GM21528 (cell line): ENCODE data around the gene SLC44A2.
A peak's percentile ranks its signal among the peaks of the same experiment; 100 is the strongest.
"Not testable (repeated sequence)": the region's sequence is repeated elsewhere in the genome, so short reads cannot be mapped to it uniquely, and the experiment has no call there.

Experiments used
- ATAC-seq: cut with Tn5 transposase; IDR thresholded peaks from one replicate; pipeline ENCODE4 v1.9.1; 2021; ENCODE audit warnings: mild to moderate bottlenecking, moderate library complexity; ENCODE audit not compliant: unreplicated experiment, low FRiP score

SLC44A2 gene

DNA sequence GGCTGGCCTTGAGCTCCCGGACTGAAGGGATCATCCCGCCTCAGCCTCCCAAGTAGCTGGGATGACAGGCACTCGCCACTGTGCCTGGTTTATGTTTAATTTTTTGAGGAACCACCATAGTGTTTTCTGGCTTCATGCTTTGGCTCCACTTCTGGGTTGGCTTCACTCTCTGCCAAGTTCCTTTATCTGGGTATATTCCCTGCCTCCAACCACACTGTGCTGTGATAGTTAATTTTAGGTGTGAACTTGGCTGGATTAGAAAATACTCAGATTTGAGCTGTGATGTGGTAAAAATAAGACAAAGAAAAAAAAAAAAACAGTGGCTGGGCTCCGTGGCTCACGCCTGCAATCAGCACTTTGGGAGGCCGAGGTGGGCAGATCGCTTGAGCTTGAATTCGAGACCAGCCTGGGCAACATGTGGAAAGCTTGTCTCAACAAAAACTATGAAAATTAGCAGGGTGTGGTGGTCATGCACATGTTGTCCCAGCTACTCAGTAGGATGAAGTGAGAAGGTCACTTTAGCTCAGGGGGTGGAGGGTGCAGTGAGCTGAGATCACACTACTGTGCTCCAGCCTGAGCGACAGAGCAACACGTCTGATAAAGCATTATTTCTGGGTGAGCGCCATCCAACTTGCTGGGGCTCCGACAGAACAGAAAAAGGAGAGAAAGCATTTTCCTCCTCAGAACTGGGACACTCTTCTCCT, 21.3 kb downstream of the SLC44A2 start:
- ATAC-seq, result no peak

DNA sequence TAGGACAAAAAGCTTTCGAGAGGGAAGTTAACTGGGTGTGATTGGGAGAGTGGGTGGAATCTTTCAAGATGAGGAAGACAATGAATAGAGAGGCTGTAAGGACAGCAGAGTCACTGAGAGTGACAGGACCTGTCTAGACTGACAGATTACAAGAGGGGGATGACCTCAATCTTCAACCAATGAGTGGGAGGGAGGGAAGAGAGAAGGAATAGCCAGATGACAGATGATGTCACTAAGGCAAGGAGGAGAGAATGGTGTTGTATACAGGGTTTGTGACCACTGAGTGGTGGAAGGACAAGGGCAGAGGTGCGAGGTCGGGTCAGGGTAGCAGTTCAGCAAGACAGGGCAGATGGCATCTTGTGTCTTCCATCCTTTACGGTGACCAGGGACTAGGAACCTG, 23.0 kb downstream of the SLC44A2 start:
- ATAC-seq, result no peak

DNA sequence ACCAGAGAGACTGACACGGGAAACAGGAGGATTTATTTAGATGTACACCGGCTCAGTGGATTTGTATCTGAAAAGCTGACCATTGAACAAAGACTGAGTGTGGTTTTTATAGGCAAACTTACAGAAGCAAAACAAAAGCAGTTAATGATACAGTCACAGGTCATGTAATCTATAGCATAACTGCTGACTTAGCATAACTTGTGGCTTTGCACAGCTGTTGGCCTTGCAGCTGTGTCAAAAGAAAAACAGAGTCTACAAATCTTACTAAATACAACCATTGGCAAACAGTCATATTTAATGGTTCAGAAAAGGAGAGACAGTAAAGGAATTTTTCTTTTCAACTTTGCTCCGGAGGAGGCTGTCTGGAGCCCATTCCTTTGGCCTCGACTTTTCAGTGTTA, 26.5 kb downstream of the SLC44A2 start:
- ATAC-seq, result no peak

DNA sequence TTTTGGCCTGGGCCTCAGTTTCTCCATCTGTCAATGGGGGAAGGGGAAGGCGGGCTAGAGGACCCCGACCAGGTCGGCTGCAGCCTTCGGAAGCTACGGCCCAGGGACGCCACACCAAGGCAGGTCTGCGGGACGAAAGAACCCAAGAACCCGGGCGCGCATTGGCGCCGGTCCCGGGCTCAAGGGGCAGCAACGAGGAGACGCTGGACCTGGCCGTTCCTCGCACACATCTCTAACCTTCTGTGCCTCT, 28.1 kb downstream of the SLC44A2 start:
- no peak for ATAC-seq

DNA sequence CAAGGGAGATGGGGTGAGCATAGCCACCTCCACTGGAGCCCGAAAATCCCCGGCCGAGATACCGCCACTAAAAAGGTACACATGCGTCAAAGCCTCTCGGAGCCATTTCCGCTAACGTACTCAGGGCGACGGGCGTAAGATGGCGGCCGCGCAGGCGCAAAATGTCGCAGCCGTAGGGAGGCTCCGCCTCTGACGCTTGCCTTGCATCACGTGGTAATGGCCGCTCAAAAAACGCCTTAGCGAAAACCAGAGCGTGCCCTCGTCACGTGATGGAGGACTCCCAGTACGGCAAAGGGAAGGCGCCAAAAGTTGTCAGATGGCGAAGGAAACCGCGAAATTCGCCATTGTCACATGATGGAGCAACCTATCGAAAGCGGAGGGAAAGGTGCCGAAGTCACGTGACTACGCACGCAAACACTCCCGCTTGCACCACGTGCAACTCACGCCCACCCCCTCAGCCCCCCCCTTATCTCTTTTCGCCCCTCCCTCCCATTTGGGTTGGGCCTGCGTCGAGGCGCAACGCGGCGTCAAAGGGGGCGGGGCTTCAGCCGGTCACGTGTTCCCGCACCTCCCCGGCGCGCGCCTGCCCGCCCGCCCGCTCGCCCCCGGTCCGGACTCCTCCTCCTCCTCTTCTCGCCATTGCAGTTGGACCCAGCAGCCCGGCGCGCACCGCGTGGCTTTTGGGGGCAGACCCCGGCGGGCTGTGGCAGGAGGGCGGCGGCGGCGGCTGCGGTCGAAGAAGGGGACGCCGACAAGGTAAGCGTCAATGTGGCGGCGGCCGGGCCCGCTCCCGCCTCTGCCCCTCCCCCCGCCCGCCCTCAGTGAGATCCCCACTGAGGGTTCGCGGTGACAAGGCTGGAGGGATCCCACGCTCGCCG, 28.6 kb downstream of the SLC44A2 start, which contains the start of gene ILF3:
Gene ILF3 (plus strand): TSS at position 615 of the 878 bp plus-strand sequence. CDS start 16,260 bp downstream, outside the sequence.
- peak; percentile 67 for ATAC-seq

GRCh38 chr19:10654610-10655456, 29.5 kb downstream of the SLC44A2 start:
- ATAC-seq, result no peak

DNA sequence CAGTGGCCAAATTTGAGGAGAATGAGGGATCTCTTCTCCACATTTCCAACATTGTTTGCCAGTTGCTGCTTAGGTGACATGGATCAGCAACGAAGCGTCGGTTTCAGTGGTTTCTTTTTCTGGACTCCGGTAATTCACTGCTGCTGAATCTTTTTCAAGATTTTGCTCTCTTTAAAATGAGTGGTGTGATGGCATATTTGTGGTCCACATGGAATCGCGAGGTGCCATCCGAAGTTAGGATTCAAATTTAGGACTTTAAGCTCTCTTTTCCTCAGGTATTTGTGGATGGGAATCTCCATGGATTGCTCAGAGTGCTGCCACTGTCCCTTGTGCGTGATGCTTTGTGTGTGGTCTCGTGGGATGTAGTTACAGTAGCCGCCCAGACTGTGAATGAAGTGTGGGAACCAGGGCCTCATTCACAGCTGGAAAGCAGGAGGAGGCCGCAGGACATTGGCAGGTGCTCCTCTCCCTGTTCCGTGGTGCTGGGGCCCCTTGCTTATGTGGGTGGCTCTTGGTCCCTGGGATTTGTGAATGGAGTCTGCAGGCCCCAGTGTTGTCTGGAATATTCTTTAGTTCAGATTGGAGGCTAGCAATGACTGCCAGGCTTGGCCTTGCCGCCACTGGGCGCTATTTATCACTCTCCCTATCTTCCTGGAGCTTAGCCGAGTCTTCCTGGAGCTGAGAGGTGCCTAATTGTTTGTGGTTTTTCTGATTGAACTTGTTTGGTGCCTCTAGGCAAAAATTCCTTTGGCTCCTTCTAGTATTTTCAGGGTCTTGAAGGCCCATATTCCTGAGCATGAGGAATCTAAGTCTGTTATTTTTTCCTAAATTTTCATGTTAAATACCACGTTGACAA, 30.3 kb downstream of the SLC44A2 start:
- no peak for ATAC-seq

DNA sequence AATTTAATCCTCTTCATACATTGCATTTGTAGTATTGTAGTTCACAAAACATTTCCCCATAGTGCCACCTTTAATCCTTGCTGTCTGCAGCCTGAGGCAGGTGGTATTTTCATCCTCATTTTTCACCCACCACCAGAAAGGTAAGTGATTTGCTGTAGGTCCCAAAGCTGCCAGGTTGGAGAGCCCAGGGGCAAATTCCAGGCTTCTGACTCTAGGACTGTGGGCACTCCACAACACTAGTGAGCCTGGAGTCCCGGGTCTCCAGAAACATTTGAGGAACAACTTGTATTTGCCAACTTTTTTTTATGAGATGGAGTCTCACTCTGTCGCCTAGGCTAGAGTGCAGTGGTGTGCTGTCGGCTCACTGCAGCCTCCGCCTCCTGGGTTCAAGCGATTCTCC, 35.0 kb downstream of the SLC44A2 start:
- no peak for ATAC-seq

DNA sequence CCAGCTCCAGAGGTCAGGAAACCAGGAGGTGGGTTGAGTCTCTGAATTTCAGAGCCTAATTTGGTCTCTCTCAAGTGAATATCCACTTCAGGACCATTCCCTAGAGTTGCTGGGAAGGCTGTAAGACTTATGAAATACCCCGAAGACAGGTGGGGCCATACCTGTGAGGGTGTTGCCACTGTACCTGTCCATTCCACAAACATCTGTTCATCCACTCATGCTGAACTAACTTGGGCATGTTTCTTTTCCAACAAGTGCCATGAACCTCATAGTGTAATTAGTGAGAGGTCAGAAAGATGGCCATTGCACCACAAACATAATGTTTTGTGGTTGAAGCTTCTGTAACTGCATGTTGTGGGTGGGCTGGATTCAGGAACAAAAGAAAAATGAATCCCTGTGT, 36.6 kb downstream of the SLC44A2 start:
- no peak for ATAC-seq

- ATAC-seq, result no peak
These were observed 37.3 kb downstream of the SLC44A2 start for GRCh38 chr19:10662384-10663251.

- ATAC-seq, result not testable (repeated sequence)
These were observed 37.9 kb downstream of the SLC44A2 start for GRCh38 chr19:10663252-10663563.

DNA sequence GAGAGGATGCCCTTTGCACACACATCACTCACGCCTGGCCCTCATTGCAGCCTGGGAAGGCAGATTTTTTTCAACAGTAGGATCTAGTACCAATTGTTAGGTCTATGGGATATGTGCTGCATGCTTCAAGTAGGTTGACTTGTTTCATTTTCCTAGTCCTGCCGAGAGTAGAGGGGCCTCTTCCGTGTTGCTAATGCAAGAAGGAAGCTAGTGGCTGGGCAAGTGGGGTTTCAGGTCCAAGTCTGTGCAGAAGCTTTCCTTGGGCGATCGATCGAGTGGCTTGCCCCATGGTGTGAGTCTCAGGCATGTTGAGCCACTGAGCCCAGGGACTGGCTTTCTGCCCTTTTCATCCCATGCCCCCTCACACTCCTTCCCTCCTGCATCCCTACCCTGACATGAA, 42.5 kb downstream of the SLC44A2 start:
- no peak for ATAC-seq

- ATAC-seq, result no peak
These were observed 43.9 kb downstream of the SLC44A2 start for GRCh38 chr19:10669246-10669645.

- ATAC-seq, result no peak
These were observed 44.8 kb downstream of the SLC44A2 start for GRCh38 chr19:10670182-10670581.

DNA sequence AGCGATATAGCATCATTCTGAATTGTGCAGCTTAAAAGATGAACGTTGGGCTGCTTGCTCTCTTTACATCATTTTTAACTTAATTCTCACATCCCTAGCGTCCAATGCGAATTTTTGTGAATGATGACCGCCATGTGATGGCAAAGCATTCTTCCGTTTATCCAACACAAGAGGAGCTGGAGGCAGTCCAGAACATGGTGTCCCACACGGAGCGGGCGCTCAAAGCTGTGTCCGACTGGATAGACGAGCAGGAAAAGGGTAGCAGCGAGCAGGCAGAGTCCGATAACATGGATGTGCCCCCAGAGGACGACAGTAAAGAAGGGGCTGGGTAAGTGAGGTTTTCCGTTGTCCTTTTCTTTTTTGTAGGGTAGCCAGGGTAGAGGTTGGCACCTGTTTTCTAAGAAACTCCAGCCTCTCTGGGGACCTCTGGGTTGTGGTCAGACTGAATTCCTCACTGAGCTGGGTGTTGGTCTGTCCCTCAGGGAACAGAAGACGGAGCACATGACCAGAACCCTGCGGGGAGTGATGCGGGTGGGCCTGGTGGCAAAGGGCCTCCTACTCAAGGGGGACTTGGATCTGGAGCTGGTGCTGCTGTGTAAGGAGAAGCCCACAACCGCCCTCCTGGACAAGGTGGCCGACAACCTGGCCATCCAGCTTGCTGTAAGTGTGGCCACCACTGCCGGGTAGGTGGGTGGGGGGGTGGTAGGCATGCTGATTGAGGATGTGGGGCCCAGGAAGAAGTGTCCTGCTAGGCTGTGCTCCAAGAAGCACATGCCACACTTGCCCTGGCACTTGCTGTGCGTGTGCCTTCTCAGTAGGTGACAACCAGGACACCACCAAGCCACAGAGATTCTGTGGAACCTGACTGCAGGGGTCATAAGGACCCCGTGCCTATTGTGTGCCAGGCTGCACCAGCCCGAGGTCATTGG, 45.8 kb downstream of the SLC44A2 start:
- ATAC-seq, result no peak

DNA sequence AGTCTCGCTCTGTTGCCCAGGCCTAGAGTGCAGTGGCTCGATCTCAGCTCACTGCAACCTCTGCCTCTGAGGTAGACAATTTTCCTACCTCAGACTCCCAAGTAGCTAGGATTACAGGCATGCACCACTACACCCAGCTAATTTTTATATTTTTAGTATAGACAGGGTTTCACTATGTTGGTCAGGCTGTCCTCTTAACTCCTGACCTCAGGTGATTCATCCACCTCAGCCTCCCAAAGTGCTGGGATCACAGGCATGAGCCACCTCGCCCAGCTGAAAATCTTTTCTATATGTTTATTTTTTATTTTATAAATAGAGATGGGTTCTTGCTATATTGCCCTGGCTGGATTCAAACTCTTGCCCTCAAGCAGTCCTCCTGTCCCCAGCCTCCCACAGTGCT, 46.6 kb downstream of the SLC44A2 start:
- not testable (repeated sequence) for ATAC-seq

DNA sequence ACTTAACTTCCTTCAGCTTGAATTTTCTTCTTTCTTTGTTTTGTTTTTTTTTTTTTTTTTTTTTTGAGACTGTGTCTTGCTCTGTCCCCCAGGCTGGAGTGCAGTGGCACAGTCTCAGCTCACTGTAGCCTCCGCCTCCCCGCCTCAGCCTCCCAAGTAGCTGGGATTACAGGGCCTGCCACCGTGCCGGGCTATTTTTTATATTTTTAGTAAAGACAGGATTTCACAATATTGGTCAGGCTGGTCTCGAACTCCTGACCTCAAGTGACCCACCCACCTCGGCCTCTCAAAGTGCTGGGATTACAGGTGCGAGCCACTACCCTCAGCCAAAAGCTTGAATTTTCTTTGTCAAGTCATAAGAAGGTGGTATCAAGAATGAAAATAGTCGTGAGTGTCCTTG, 49.9 kb downstream of the SLC44A2 start:
- not testable (repeated sequence) for ATAC-seq

GRCh38 chr19:10677751-10678150, 52.4 kb downstream of the SLC44A2 start:
- no peak for ATAC-seq
